CD4-positive, alpha-beta T cell treated with Interleukin-4 for 1 hour (primary cell): Measurements from ENCODE around the gene SWAP70.

ENCODE experiments used
- DNase-seq, 2 donors: peaks; one replicate each; pipeline ENCODE4 v3.0.0-alpha.2; 2020 to 2022

The SWAP70 gene

DNA sequence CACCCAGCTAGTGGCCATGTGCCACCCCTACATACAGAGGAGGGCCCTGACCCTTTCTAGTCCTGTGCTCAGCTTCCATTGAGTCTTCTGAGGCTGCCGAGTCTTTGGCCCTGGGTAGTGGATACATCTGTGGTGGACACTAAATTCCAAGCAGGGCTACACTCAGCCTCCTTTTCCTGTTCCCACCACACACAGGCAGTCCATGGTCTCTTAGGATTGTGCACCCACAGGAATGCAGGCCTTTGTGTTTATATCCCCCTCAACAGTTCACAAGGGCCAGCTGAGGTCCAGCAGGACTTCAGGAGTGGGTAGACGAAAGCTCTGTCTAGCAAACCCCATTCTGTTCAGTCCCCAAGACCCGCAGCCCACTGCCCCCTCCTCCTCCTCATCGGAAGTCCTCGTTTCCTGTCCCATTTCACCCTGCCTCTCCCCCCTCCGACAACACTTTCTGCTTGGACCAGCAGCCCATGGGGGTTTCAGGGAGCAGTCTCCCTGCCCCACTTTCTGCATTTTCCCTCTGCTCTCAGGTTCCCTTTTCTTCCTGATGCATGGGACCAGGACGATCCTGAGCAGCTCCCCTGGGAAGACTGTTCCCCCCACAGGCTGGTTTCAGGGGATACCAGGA is 91.8 kb downstream of the SWAP70 start:
- DNase-seq: no peak

DNA sequence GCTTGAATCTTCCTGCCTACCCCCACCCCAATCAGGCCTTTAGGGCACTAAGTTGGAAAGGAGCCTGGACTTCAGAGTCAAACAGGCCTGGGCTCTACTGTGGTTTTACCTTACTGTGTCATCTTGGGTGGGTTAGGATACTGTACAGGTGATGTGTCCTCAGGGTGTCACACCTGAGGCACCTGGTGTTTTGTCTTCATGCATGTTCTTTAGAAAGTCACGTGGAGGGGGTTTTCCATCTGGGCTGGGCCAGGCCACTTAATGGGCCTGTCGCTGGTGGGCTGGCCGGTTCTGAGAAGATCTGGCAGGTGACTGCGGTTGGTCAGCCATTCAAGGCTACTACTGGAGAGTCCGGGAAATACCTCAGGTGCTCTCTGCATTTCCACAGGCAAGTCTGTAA is 92.6 kb downstream of the SWAP70 start:
- peak in 1 of 2 donors; percentile 42 for DNase-seq

DNA sequence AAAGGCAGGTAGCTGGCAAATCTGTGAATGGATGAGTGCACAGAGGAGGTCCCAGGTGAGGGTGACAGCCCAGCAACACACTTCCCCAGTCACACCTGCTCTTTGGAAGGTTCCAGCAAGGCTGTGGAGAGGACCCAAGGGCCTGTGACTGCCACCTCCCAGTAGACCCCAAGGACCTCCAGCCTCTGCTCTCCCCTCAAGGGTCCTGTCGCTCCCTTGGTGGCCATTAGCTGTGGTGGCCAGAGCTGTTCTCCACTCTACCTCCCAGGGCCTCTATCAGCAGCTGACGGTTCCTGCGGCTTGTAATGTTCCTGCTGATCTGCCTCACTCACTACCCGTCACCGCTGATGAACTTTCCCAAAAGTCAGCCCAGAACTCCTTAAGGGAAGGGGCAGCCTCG is 93.0 kb downstream of the SWAP70 start:
- DNase-seq: no peak

GRCh38 chr11:9757809-9758636 is 94.1 kb downstream of the SWAP70 start:
- DNase-seq: peak; percentile 90 to 91

DNA sequence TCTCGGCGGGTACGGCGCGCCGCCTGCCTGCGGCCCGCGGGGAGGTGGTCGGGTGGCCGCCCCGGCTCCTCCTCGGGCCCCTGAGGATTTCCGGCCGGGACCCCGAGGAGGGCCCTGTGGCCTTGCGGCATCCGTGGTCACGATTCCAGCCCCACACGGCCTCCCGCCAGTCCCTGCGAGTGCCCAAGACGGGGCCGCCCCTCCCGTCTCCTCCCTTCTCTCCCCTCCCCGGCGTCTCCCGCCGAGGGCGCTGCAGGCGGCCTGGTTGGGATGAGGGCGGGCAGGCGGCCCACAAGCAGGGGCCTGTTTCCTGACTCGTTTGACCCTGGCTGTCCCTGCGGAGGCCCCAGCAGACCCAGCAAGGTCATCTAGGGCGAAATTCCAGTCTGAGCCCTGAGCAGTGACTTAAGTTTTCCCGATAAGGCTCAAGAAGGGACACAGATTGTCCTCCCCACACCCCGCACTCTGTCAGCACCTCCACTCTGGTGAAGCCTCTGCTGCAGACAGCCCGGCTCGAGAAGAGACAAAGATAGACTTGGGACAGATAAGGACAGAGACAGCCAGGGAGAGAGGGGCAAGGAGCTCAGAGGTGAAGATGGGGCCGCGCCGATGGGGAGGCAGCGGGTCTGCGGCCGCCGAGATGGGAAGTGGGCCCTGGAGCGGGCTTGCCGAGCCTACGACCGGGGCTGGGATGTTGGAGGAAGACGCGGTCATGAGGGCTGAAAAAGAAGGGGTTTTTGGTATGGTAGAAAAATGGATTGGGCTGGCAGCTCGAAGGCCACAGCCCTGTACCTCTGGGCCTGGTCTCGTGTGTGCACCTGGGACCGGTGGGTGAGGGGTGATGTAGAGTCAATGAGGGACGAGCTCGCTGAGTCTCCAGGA is 95.0 kb downstream of the SWAP70 start:
- DNase-seq: peak; percentile 28 to 37

GRCh38 chr11:9759519-9760192 is 95.8 kb downstream of the SWAP70 start:
- DNase-seq: peak; percentile 58 to 84

DNA sequence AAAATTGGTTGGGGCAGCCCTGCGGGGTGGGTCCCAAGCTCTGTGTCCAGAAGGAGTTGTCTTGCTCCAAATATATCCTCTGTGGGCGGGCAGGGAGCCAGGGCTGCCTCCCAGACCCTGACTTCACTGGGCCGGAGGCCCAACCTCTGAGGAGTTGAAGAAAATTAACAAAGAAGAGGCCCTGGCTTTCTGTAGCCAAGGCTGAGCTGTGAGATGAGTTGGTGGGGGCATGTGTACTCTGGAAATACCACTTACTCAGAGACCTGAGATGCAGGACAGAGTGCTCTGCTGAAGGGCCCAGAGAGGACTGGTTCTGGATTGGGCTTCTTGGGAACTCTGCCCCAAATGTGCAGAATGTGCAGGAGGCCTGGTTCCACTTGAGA is 96.3 kb downstream of the SWAP70 start:
- no peak for DNase-seq

- DNase-seq: no peak
These were observed 97.6 kb downstream of the SWAP70 start for GRCh38 chr11:9761441-9761945.

- DNase-seq: no peak
These were observed 98.7 kb downstream of the SWAP70 start for GRCh38 chr11:9762531-9762930.

GRCh38 chr11:9763301-9763700 is 99.4 kb downstream of the SWAP70 start:
- no peak for DNase-seq

GRCh38 chr11:9765320-9766101 is 101.6 kb downstream of the SWAP70 start:
- DNase-seq: no peak

GRCh38 chr11:9769621-9770020 is 105.7 kb downstream of the SWAP70 start:
- DNase-seq: no peak

- DNase-seq: no peak
These were observed 107.2 kb downstream of the SWAP70 start for GRCh38 chr11:9771071-9771511.

GRCh38 chr11:9772218-9772617 is 108.3 kb downstream of the SWAP70 start:
- DNase-seq: no peak

DNA sequence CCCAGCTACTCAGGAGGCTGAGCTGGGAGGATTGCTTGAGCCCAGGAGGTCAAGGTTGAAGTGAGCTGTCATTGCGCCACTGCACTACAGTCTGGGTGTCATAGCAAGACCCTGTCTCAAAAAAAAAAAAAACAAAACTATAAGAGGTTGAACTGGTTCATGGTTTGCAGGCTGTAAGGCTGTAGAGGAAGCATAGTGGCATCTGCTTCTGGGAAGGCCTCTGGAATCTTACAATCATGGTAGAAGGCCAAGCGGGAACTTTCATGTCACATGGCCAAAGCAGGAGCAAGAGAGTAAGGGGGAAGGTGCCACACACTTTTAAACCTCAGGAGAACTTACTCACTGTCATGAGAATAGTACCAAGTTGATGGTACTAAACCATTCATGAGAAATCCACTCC is 109.6 kb downstream of the SWAP70 start:
- no peak for DNase-seq

DNA sequence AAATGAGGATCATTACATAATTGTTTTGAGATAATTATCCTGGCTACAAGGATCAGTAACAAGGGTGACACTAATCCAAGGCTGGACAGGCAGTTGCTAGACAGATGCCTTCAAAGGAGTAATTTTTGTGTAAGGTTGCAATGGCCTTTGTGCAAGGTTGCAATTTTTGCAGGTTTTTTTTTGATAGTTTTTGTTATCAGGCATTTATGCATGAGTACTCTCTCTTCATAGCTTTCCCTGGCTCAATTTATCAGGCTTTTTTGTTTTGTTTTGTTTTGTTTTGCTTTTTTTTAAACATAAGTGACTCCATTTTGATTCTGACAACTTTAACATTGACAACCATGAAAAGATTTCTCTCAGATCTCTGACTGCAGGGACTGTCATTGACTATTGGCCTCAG is 110.2 kb downstream of the SWAP70 start:
- no peak for DNase-seq

DNA sequence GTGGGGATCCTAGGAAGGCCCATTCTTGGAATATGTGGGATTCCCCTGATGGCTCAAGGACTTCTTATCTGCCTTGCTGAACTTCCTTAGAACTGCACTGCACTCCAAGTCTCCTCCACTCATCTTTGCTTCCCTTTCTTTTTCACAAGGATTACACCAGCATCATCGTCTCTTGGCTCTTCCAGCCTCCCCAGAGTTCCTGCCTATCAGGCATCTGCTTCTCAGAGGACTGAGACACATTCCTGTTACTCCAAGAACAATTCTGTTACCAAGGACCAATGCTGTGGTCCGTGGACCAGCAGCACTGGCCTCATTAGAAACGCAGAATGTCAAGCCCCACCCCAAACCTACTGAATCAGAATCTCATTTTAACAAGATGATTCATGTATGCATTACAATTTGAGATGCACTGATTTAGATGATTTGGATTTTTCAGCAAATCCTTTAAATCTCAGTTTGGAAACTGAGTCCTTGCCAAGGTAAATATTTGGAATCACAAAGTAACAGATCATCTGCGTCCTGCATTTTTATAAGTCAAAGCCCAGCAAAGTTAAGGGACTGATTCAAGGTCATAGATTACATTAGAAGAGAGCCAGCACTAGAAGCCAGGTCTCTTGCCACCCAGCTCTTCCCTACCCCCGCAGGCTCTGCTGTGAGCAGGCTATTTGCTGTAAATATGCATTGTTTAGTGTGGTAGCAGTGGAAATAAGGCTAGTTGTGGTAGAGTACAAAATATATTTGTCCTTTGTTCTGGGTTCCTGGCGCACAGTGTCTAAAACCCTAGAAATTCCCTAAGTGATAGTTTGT is 110.9 kb downstream of the SWAP70 start:
- DNase-seq: no peak

- no peak for DNase-seq
These were observed 111.5 kb downstream of the SWAP70 start for GRCh38 chr11:9775398-9775779.

- no peak for DNase-seq
These were observed 112.3 kb downstream of the SWAP70 start for GRCh38 chr11:9776203-9776602.

DNA sequence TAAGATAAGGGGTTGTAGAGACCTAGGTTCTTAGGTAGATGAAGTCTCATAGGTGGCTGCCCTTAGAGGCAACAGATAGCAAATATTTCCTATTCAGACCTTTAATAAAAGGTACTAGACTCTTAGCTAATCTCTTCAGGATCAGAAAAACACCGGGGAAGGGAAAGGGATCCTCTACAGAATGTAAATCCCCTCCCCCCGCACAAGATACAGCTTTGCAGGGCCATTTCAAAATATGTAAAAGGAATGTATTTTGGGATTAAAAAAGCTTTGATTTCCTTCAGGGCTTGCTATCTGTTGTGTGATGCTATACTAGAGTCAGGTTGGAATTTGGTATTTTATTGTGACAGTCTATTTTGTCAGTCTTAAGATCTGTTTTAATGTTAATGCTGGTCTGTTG is 113.2 kb downstream of the SWAP70 start:
- no peak for DNase-seq

DNA sequence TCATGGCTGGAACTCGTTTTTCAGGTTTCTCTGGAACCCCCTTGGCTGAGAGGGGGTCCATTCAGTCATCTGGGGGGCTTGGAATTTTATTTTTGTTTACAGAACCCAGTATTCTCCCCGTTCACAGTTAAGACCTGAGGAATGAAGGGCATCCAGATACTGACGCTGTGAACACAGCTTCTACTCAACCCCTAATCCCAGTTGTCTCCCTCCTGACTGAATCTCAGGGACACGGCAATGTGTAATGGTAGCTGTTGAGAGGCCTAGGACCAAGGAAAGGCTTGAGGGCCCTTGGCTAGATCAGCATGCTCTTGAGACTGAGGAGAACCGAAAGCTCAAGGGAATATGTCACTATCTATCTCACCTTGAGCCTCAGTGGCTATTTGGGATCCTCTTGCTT is 113.6 kb downstream of the SWAP70 start:
- no peak for DNase-seq
